A549 (cell line): Measurements from ENCODE around the gene LTBP4. TPM values are rescaled to one million over a fixed set of nuclear protein-coding genes. Genes with fewer than 3 reads are reported as not detected.

Experiments used
- ATAC-seq, 2 experiments: fragments of 200-7000 bp in 1 of 2; fragments of >200 bp in 1 of 2; cut with Nextera tagmentation in 1 of 2; cut with Tn5 transposase in 1 of 2; 3 replicates each; pipeline versions ENCODE4 v1.8.0 to v1.9.1; 2018 to 2020; ENCODE audit warnings: mild to moderate bottlenecking in 1 of 2, moderate library complexity in 1 of 2
- CTCF ChIA-PET: fragments of 300-600 bp; sonication (Branson Sonifier 250); formaldehyde crosslinking; extraction: SDS; loops from one replicate; lab custom pipeline; 2021; ENCODE audit warnings: antibody characterized with exemption, inconsistent platforms; lab: Yijun Ruan, JAX
- POLR2A ChIA-PET: fragments of 350-600 bp; formaldehyde crosslinking; extraction: SDS; loops from one replicate; lab custom pipeline; 2021; ENCODE audit warnings: antibody characterized with exemption, inconsistent platforms; lab: Yijun Ruan, JAX
- DNase-seq, 2 experiments: peaks; one replicate each; pipeline versions ENCODE4 v3.0.0 to v3.0.0-alpha.2; 2011 to 2016; ENCODE audit warnings: low read depth in 1 of 2, low spot score in 1 of 2
- FAIRE-seq: peaks from 2 replicates; lab custom pipeline; 2011; peaks lifted over from hg19 to GRCh38; lab: Jason Lieb, UNC
- H3K27ac ChIP-seq, 2 experiments: fragments of >200 bp; sonication (Bioruptor Twin); formaldehyde crosslinking; 3 replicates each; pipeline ENCODE4 v1.5.1; 2016 to 2017
- H3K4me1 ChIP-seq: fragments of >200 bp; sonication (Bioruptor Twin); formaldehyde crosslinking; 3 replicates; pipeline ENCODE4 v1.6.1; 2016
- H3K4me2 ChIP-seq: fragments of >200 bp; sonication (Bioruptor Twin); formaldehyde crosslinking; 3 replicates; pipeline ENCODE4 v1.6.1; 2016
- H3K4me3 ChIP-seq: fragments of >200 bp; sonication (Bioruptor Twin); formaldehyde crosslinking; 3 replicates; pipeline ENCODE4 v1.5.1; 2016
- H3K9me3 ChIP-seq: fragments of >200 bp; sonication (Bioruptor Twin); formaldehyde crosslinking; 3 replicates; pipeline ENCODE4 v1.6.1; 2016
- BHLHE40 ChIP-seq: IDR thresholded peaks from 2 replicates; pipeline ENCODE4 v1.6.1; 2012; ENCODE audit warnings: low read depth, low read length, inconsistent platforms
- CHD2 ChIP-seq: fragments of 150-350 bp; IDR thresholded peaks from 2 replicates; pipeline ENCODE4 v1.6.1; 2014; ENCODE audit warnings: low read length; ENCODE audit not compliant: partially characterized antibody
- CHD4 ChIP-seq: fragments of 200-600 bp; sonication (generic); IDR thresholded peaks from 2 replicates; pipeline ENCODE4 v1.6.1; 2016; ENCODE audit warnings: antibody characterized with exemption, mild to moderate bottlenecking, borderline replicate concordance
- EP300 ChIP-seq, 2 experiments: fragments of >200 bp; sonication (Bioruptor Twin); formaldehyde crosslinking; IDR thresholded peaks; 2 replicates in 1 of 2; 3 replicates in 1 of 2; pipeline ENCODE4 v1.6.1; 2016 to 2017
- FOSL2 ChIP-seq, 2 experiments: fragments of 450-650 bp in 1 of 2; fragments of >200 bp in 1 of 2; sonication (Bioruptor Twin) in 1 of 2; formaldehyde crosslinking; IDR thresholded peaks; 2 replicates each; pipeline versions ENCODE4 v1.5.0 to v1.6.1; 2016 to 2020; ENCODE audit warnings: mild to moderate bottlenecking in 1 of 2, moderate library complexity in 1 of 2
- FOXS1 ChIP-seq: fragments of 250-450 bp; sonication (Bioruptor Pico); IDR thresholded peaks from 2 replicates; pipeline ENCODE4 v1.5.0; 2020; ENCODE audit warnings: mild to moderate bottlenecking, moderate library complexity
- GATA3 ChIP-seq: IDR thresholded peaks from 2 replicates; pipeline ENCODE4 v1.6.1; 2012; ENCODE audit warnings: borderline replicate concordance
- HEYL ChIP-seq: fragments of 250-450 bp; sonication (Bioruptor Pico); IDR thresholded peaks from 2 replicates; pipeline ENCODE4 v1.8.0; 2021; ENCODE audit warnings: mild to moderate bottlenecking, moderate library complexity
- HOXA7 ChIP-seq: fragments of 250-450 bp; sonication (Bioruptor Pico); IDR thresholded peaks from 2 replicates; pipeline ENCODE4 v1.5.0; 2020; ENCODE audit warnings: mild to moderate bottlenecking, moderate library complexity
- HOXB5 ChIP-seq: fragments of 250-450 bp; sonication (Bioruptor Pico); IDR thresholded peaks from 2 replicates; pipeline ENCODE4 v1.5.0; 2020; ENCODE audit warnings: mild to moderate bottlenecking, moderate library complexity
- KDM1A ChIP-seq: fragments of 200-600 bp; sonication (generic); IDR thresholded peaks from 2 replicates; pipeline ENCODE4 v1.6.1; 2016; ENCODE audit warnings: low read depth, mild to moderate bottlenecking
- MYC ChIP-seq: IDR thresholded peaks from 2 replicates; pipeline ENCODE4 v1.6.1; 2012; ENCODE audit warnings: mild to moderate bottlenecking, inconsistent platforms, low read length, improper control_type of control experiment, borderline replicate concordance
- NPAS2 ChIP-seq: fragments of 250-450 bp; sonication (Bioruptor Pico); IDR thresholded peaks from 2 replicates; pipeline ENCODE4 v1.8.0; 2022; ENCODE audit warnings: mild to moderate bottlenecking, moderate library complexity, borderline replicate concordance
- PHF8 ChIP-seq: fragments of 200-600 bp; sonication (generic); IDR thresholded peaks from 2 replicates; pipeline ENCODE4 v1.6.1; 2016; ENCODE audit warnings: low read depth, mild to moderate bottlenecking, antibody characterized with exemption, moderate library complexity, borderline replicate concordance
- POLR2A ChIP-seq: IDR thresholded peaks from 2 replicates; pipeline ENCODE4 v1.6.1; 2012; ENCODE audit warnings: mild to moderate bottlenecking, low read length
- RAD21 ChIP-seq, 2 experiments: fragments of >200 bp in 1 of 2; sonication (Bioruptor Twin) in 1 of 2; formaldehyde crosslinking in 1 of 2; IDR thresholded peaks in 1 of 2; conservative IDR thresholded peaks in 1 of 2; 2 replicates in 1 of 2; 3 replicates in 1 of 2; pipeline ENCODE4 v1.6.1; 2012 to 2018; ENCODE audit warnings: inconsistent platforms in 1 of 2
- RCOR1 ChIP-seq: fragments of 150-350 bp; IDR thresholded peaks from 2 replicates; pipeline ENCODE4 v1.6.1; 2014; ENCODE audit warnings: antibody characterized with exemption, low read length, low read depth
- RNF2 ChIP-seq: fragments of 200-600 bp; sonication (generic); IDR thresholded peaks from 2 replicates; pipeline ENCODE4 v1.6.1; 2016; ENCODE audit warnings: low read depth, mild to moderate bottlenecking, antibody characterized with exemption, moderate library complexity, borderline replicate concordance
- TP53 ChIP-seq: fragments of 250-450 bp; sonication (Bioruptor Pico); IDR thresholded peaks from 2 replicates; pipeline ENCODE4 v1.5.0; 2021; ENCODE audit warnings: mild to moderate bottlenecking, moderate library complexity
- ZSCAN20 ChIP-seq: fragments of 250-450 bp; sonication (Bioruptor Pico); IDR thresholded peaks from 2 replicates; pipeline ENCODE4 v1.8.0; 2022; ENCODE audit warnings: mild to moderate bottlenecking, moderate library complexity
- WGBS: methylation state at CpG from one replicate; pipeline ENCODE4 v1.1.6; 2017; ENCODE audit errors: missing lambda C conversion rate; 5-methylcytosine and 5-hydroxymethylcytosine counted together
- polyA plus RNA-seq, 4 experiments: library from polyadenylated mRNA; depleted of rRNA in 3 of 4; stranded (reverse); fragments of >200 nt; fragmentation: RNase III in 1 of 4; extraction: RNeasy Plus Mini Kit Qiagen cat#74134 plus additional on column Dnase treatment in 1 of 4; gene quantifications; 2 replicates in 3 of 4; 3 replicates in 1 of 4; pipeline ENCODE4 v1.2.3, GENCODE V29; 2011 to 2017
- TF ChIP-seq, protein P1 (sequence below): fragments of 250-450 bp; sonication (Bioruptor Pico); IDR thresholded peaks from 2 replicates; pipeline ENCODE4 v1.5.0; 2021; ENCODE audit warnings: mild to moderate bottlenecking, moderate library complexity, borderline replicate concordance
- TF ChIP-seq, protein P2 (sequence below): IDR thresholded peaks from 2 replicates; pipeline ENCODE4 v1.6.1; 2012
- TF ChIP-seq, protein P3 (sequence below): fragments of 150-350 bp; IDR thresholded peaks from 2 replicates; pipeline ENCODE4 v1.6.1; 2014; ENCODE audit warnings: low read depth, mild to moderate bottlenecking, low read length
- TF ChIP-seq, protein P4 (sequence below): fragments of >200 bp; sonication (Bioruptor Twin); formaldehyde crosslinking; IDR thresholded peaks from 3 replicates; pipeline ENCODE4 v1.5.1; 2016
- TF ChIP-seq, protein P5 (sequence below): fragments of 250-450 bp; sonication (Bioruptor Pico); IDR thresholded peaks from 2 replicates; pipeline ENCODE4 v1.5.0; 2020; ENCODE audit warnings: low read depth, mild to moderate bottlenecking, moderate library complexity
- TF ChIP-seq, protein P6 (sequence below): fragments of >200 bp; sonication (Bioruptor Twin); formaldehyde crosslinking; IDR thresholded peaks from 2 replicates; pipeline ENCODE4 v1.6.1; 2016
- TF ChIP-seq, protein P7 (sequence below): IDR thresholded peaks from 2 replicates; pipeline ENCODE4 v1.6.1; 2012

The LTBP4 gene
- polyA plus RNA-seq, 2 of the 4 experiments (the other 2 are of a cell fraction), result 23.1 to 43.2 TPM

DNA sequence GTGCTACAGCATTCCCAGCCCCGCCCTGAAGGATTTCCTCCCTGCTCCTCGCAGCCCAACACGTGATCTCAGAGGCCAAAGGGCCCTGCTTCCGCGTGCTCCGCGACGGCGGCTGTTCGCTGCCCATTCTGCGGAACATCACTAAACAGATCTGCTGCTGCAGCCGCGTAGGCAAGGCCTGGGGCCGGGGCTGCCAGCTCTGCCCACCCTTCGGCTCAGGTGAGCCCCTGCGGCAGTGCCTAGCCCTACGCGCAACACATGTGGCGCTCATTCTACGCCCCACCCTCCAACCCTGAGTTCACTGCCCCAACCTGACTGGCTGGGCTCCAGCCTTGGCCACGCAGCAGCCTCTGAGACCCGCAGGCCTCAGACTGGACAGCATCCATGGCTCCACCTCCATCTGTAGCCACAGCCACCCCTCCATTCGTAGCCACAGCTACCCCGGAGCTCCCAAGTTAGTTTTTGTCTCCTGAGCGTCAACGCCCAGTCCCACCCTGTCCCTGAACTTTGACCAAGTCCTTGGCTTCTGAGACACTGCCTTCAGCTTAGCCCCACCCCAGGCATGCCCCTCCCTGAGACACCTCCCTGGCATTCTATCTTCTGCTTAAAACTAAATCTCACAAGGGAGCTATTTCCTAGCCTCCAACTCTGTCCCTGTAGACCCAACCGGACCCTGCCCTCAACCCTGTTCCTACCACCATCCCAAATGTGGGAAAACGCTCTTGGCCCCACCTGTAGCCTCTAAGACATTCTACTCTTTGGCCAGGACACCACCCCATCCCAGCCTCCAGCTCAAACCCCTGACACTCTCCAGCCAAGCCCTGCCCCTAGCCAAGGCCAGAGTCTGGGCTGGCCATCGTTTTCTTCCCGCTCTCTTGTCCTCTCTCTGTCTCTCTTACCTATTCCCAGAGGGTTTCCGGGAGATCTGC, 6.4 kb downstream of the LTBP4 start:
- Histone ChIP-seq H3K4me1 (peaks cover 52% of the 10 kb centered on the region), H3K27ac (peak overlapping the region in 1 of 2 experiments; percentile 8; a peak in 1 of 6 replicates), H3K4me2 (peak overlapping the region; percentile 11; the same call in 1 of the 3 replicates), H3K9me3 (no peaks in the 10 kb centered on the region), H3K4me3 (no peak overlapping the region)
- TF ChIP-seq, protein P1, sequence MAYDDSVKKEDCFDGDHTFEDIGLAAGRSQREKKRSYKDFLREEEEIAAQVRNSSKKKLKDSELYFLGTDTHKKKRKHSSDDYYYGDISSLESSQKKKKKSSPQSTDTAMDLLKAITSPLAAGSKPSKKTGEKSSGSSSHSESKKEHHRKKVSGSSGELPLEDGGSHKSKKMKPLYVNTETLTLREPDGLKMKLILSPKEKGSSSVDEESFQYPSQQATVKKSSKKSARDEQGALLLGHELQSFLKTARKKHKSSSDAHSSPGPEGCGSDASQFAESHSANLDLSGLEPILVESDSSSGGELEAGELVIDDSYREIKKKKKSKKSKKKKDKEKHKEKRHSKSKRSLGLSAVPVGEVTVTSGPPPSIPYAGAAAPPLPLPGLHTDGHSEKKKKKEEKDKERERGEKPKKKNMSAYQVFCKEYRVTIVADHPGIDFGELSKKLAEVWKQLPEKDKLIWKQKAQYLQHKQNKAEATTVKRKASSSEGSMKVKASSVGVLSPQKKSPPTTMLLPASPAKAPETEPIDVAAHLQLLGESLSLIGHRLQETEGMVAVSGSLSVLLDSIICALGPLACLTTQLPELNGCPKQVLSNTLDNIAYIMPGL, result no peak
- TF ChIP-seq, protein P2, sequence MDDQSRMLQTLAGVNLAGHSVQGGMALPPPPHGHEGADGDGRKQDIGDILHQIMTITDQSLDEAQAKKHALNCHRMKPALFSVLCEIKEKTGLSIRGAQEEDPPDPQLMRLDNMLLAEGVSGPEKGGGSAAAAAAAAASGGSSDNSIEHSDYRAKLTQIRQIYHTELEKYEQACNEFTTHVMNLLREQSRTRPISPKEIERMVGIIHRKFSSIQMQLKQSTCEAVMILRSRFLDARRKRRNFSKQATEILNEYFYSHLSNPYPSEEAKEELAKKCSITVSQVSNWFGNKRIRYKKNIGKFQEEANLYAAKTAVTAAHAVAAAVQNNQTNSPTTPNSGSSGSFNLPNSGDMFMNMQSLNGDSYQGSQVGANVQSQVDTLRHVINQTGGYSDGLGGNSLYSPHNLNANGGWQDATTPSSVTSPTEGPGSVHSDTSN, result no peak
- TF ChIP-seq RAD21 (conservative IDR thresholded peaks at IDR 0.05 in 1 of 2, IDR thresholded peaks at IDR 0.05 in 1 of 2) (no peak), BHLHE40 (no peak), TP53 (CRISPR knock-in tag) (no peak), MYC (no peak), FOXS1 (CRISPR knock-in tag) (no peak)
- TF ChIP-seq, protein P3, sequence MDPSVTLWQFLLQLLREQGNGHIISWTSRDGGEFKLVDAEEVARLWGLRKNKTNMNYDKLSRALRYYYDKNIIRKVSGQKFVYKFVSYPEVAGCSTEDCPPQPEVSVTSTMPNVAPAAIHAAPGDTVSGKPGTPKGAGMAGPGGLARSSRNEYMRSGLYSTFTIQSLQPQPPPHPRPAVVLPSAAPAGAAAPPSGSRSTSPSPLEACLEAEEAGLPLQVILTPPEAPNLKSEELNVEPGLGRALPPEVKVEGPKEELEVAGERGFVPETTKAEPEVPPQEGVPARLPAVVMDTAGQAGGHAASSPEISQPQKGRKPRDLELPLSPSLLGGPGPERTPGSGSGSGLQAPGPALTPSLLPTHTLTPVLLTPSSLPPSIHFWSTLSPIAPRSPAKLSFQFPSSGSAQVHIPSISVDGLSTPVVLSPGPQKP, result no peak
- TF ChIP-seq, protein P4, sequence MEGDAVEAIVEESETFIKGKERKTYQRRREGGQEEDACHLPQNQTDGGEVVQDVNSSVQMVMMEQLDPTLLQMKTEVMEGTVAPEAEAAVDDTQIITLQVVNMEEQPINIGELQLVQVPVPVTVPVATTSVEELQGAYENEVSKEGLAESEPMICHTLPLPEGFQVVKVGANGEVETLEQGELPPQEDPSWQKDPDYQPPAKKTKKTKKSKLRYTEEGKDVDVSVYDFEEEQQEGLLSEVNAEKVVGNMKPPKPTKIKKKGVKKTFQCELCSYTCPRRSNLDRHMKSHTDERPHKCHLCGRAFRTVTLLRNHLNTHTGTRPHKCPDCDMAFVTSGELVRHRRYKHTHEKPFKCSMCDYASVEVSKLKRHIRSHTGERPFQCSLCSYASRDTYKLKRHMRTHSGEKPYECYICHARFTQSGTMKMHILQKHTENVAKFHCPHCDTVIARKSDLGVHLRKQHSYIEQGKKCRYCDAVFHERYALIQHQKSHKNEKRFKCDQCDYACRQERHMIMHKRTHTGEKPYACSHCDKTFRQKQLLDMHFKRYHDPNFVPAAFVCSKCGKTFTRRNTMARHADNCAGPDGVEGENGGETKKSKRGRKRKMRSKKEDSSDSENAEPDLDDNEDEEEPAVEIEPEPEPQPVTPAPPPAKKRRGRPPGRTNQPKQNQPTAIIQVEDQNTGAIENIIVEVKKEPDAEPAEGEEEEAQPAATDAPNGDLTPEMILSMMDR, result no peak
- TF ChIP-seq, protein P5, sequence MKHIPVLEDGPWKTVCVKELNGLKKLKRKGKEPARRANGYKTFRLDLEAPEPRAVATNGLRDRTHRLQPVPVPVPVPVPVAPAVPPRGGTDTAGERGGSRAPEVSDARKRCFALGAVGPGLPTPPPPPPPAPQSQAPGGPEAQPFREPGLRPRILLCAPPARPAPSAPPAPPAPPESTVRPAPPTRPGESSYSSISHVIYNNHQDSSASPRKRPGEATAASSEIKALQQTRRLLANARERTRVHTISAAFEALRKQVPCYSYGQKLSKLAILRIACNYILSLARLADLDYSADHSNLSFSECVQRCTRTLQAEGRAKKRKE (CRISPR knock-in tag), result no peak
- CTCF ChIA-PET, result interaction anchor here (0.7 to 35.2 kb wide), 12 partner anchors 8 to 302 kb away, joined by 3 to 2247 read pairs (median 4); no protein-coding TSS in a partner anchor
- DNase-seq (no peak), FAIRE-seq (no peak), ATAC-seq (no peak)
- POLR2A ChIA-PET, result interaction anchor here (2.6 kb wide), 1 partner anchor 37 kb away, joined by 15 read pairs; no protein-coding TSS in a partner anchor
- WGBS, result 88% methylated on average over 31 of the region's 31 CpGs

DNA sequence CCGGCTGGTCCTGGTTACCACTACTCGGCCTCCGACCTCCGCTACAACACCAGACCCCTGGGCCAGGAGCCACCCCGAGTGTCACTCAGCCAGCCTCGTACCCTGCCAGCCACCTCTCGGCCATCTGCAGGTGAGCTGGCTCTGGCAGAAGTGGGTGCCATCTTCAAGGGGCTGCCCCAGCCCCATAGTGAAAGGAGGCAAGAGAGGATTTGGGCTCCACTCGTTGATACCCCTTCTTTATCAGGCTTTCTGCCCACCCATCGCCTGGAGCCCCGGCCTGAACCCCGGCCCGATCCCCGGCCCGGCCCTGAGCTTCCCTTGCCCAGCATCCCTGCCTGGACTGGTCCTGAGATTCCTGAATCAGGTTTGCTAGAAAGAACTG, 7.1 kb downstream of the LTBP4 start:
- peaks cover 46% of the 10 kb centered on the region for H3K4me1 ChIP-seq
- WGBS, result 93% methylated on average over 14 of the region's 14 CpGs
- H3K4me2 ChIP-seq, result no peak overlapping the region
- no peak overlapping the region for H3K4me3 ChIP-seq
- ChIA-PET POLR2A (interaction anchor here (0.6 kb wide), 2 partner anchors 68 to 182 kb away, joined by 3 to 5 read pairs; no protein-coding TSS in a partner anchor), CTCF (interaction anchor here (0.6 to 35.2 kb wide), 11 partner anchors 8 to 303 kb away, joined by 3 to 2247 read pairs (median 4); no protein-coding TSS in a partner anchor)
- ATAC-seq (no peak), FAIRE-seq (no peak), DNase-seq (no peak)
- no peaks in the 10 kb centered on the region for H3K9me3 ChIP-seq
- peak overlapping the region in 1 of 2 experiments; percentile 3; a peak in 1 of 6 replicates for H3K27ac ChIP-seq
- no peak for TF ChIP-seq FOSL2 (IDR thresholded peaks at IDR 0.05)
- no peak for TF ChIP-seq FOSL2 (CRISPR knock-in tag; IDR thresholded peaks at IDR 0.05)
- no peak for TF ChIP-seq KDM1A
- no peak for TF ChIP-seq HOXB5 (CRISPR knock-in tag)
- TF ChIP-seq, protein P6, sequence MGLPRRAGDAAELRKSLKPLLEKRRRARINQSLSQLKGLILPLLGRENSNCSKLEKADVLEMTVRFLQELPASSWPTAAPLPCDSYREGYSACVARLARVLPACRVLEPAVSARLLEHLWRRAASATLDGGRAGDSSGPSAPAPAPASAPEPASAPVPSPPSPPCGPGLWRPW, result no peak
- TF ChIP-seq GATA3, result no peak
- no peak for TF ChIP-seq HEYL
- TF ChIP-seq CHD2, result no peak
- TF ChIP-seq RNF2, result no peak
- no peak for TF ChIP-seq POLR2A
- TF ChIP-seq NPAS2 (CRISPR knock-in tag), result no peak
- TF ChIP-seq ZSCAN20 (CRISPR knock-in tag), result no peak
- no peak for TF ChIP-seq EP300 (IDR thresholded peaks at IDR 0.05)
- no peak for TF ChIP-seq HOXA7 (CRISPR knock-in tag)
- no peak for TF ChIP-seq PHF8
- TF ChIP-seq CHD4, result no peak
- TF ChIP-seq RCOR1, result no peak
- TF ChIP-seq, protein P7, sequence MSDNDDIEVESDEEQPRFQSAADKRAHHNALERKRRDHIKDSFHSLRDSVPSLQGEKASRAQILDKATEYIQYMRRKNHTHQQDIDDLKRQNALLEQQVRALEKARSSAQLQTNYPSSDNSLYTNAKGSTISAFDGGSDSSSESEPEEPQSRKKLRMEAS, result no peak
